Adrenal gland (tissue), 5 donors: Measurements from ENCODE around the gene MFAP5.

ENCODE experiments used
- POLR2A ChIP-seq, 2 donors: fragments of 450-650 bp; IDR thresholded peaks; one replicate each; pipeline ENCODE4 v1.6.1; 2017; ENCODE audit warnings: antibody characterized with exemption in 2 of 2, mild to moderate bottlenecking in 2 of 2, moderate library complexity in 1 of 2
- TF ChIP-seq, protein P1 (sequence below), 6 experiments: fragments of 450-650 bp in 4 of 6; fragments of 200-600 bp in 2 of 6; sonication (generic) in 1 of 6; IDR thresholded peaks; 1 replicate in 5 of 6; 2 replicates in 1 of 6; pipeline versions ENCODE4 v1.5.1 to v1.8.0; 2016 to 2021; ENCODE audit warnings: antibody characterized with exemption in 6 of 6, mild to moderate bottlenecking in 2 of 6, moderate library complexity in 1 of 6
- donor health status: DM: no; HTN: no; CAD: no.

DNA sequence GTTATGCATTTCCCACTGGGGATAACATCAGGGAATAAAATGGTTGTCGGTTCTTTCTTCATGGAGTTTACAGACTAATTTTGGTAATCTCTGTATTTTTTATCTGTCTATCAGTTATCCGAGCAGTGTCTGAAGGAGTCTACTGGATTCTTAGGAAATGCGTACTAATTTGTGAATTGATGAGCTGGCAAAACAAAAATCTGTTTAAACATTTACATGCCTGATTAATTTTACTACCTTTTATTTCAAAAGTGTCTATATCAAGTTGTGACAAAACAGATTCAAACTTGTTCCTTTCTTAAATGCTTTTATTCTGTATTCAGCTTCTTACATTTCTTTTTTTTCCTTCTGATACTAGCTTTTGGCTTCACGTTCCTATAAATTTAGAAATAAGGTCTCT, 39.5 kb upstream of the MFAP5 start:
- TF ChIP-seq, protein P1, sequence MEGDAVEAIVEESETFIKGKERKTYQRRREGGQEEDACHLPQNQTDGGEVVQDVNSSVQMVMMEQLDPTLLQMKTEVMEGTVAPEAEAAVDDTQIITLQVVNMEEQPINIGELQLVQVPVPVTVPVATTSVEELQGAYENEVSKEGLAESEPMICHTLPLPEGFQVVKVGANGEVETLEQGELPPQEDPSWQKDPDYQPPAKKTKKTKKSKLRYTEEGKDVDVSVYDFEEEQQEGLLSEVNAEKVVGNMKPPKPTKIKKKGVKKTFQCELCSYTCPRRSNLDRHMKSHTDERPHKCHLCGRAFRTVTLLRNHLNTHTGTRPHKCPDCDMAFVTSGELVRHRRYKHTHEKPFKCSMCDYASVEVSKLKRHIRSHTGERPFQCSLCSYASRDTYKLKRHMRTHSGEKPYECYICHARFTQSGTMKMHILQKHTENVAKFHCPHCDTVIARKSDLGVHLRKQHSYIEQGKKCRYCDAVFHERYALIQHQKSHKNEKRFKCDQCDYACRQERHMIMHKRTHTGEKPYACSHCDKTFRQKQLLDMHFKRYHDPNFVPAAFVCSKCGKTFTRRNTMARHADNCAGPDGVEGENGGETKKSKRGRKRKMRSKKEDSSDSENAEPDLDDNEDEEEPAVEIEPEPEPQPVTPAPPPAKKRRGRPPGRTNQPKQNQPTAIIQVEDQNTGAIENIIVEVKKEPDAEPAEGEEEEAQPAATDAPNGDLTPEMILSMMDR (IDR thresholded peaks at IDR 0.05), result no peak
- TF ChIP-seq POLR2A (IDR thresholded peaks at IDR 0.05), result no peak
